Esophagus squamous epithelium (tissue), 5 donors: ENCODE results near the gene SLC39A10. TPM values are rescaled to one million over a fixed set of nuclear protein-coding genes. Genes with fewer than 3 reads are reported as not detected.
"Not testable (repeated sequence)": the region's sequence is repeated elsewhere in the genome, so short reads cannot be mapped to it uniquely, and the experiment has no call there.

Experiments used
- DNase-seq: peaks from one replicate; lab custom pipeline; 2025; lab: John Stamatoyannopoulos, UW
- H3K27ac ChIP-seq, 4 donors: fragments of 200-600 bp; sonication (generic); one replicate each; pipeline ENCODE4 v1.5.1; 2016 to 2019; ENCODE audit warnings: mild to moderate bottlenecking in 1 of 4
- H3K27me3 ChIP-seq, 4 donors: fragments of 200-600 bp; sonication (generic); 1 replicate in 3 of 4; 2 replicates in 1 of 4; pipeline versions ENCODE4 v1.5.1 to v1.6.0; 2017 to 2021; ENCODE audit warnings: antibody characterized with exemption in 1 of 4
- H3K36me3 ChIP-seq, 3 donors: fragments of 200-600 bp; sonication (generic); one replicate each; pipeline ENCODE4 v1.5.1; 2016 to 2019
- H3K4me1 ChIP-seq, 3 donors: fragments of 200-600 bp; sonication (generic); one replicate each; pipeline ENCODE4 v1.5.1; 2017 to 2019
- H3K4me3 ChIP-seq, 4 donors: fragments of 200-600 bp; sonication (generic); 1 replicate in 3 of 4; 2 replicates in 1 of 4; pipeline ENCODE4 v1.5.1; 2016 to 2019; ENCODE audit warnings: mild to moderate bottlenecking in 2 of 4, moderate library complexity in 1 of 4
- H3K9me3 ChIP-seq, 3 donors: fragments of 200-600 bp; sonication (generic); one replicate each; pipeline ENCODE4 v1.5.1; 2016 to 2019
- CTCF ChIP-seq, 6 experiments: fragments of 450-650 bp in 4 of 6; fragments of 200-600 bp in 2 of 6; sonication (generic) in 2 of 6; IDR thresholded peaks; one replicate each; pipeline ENCODE4 v1.5.1; 2016 to 2019; ENCODE audit warnings: antibody characterized with exemption in 6 of 6, mild to moderate bottlenecking in 4 of 6, moderate library complexity in 4 of 6
- POLR2A ChIP-seq, 4 donors: fragments of 450-650 bp; IDR thresholded peaks; one replicate each; pipeline ENCODE4 v1.6.1; 2017; ENCODE audit warnings: antibody characterized with exemption in 4 of 4, mild to moderate bottlenecking in 4 of 4, moderate library complexity in 3 of 4
- WGBS, 2 donors: methylation state at CpG; one replicate each; pipeline ENCODE4 v1.1.5; 2018; 5-methylcytosine and 5-hydroxymethylcytosine counted together
- intact Hi-C: fragments of 100-400 bp; cut with DNase I; formaldehyde crosslinking; loops from one replicate; pipeline ENCODE4 v1.15.0; 2022
- total RNA-seq, 4 donors: library from RNA; depleted of rRNA; stranded (reverse); fragments of >200 nt; gene quantifications; one replicate each; pipeline ENCODE4 v1.1.0, GENCODE V29; 2016
- donor health status: DM: yes; HTN: yes; CAD: no.

Gene SLC39A10
- total RNA-seq, 4 donors from 2014 or later = 2.0 to 15.3 (median 9.3) TPM

- no peak for DNase-seq
- Histone ChIP-seq H3K4me1 (peaks cover 0 to 4% (median 0%) of the 10 kb centered on the region in 3 donors), H3K36me3 (no peaks in the 10 kb centered on the region), H3K27me3 (peaks cover 0 to 35% (median 0%) of the 10 kb centered on the region in 4 donors), H3K27ac (no peak overlapping the region), H3K9me3 (no peaks in the 10 kb centered on the region), H3K4me3 (no peak overlapping the region)
- 94 to 96% methylated on average over 4 of the region's 4 CpGs for WGBS, 2 donors
- intact Hi-C loops = no loop called here
- TF ChIP-seq CTCF (IDR thresholded peaks at IDR 0.05) = no peak
- no peak for TF ChIP-seq POLR2A (IDR thresholded peaks at IDR 0.05)
Observed at GRCh38 chr2:195638750-195639149, 18.3 kb upstream of the SLC39A10 start.

GRCh38 chr2:195639238-195639858 lies 17.7 kb upstream of the SLC39A10 start:
- Histone ChIP-seq H3K27ac (no peak overlapping the region), H3K4me1 (peaks cover 0 to 4% (median 0%) of the 10 kb centered on the region in 3 donors), H3K36me3 (no peaks in the 10 kb centered on the region), H3K27me3 (peaks cover 0 to 35% (median 0%) of the 10 kb centered on the region in 4 donors), H3K4me3 (no peak overlapping the region), H3K9me3 (no peaks in the 10 kb centered on the region)
- 86 to 89% methylated on average over 7 of the region's 7 CpGs for whole genome bisulfite sequencing, 2 donors
- intact Hi-C loops = no loop called here
- DNase-seq = no peak
- TF ChIP-seq CTCF (IDR thresholded peaks at IDR 0.05) = no peak

- no peak overlapping the region for H3K4me3 ChIP-seq
- intact Hi-C loops = no loop called here
- no peak for DNase-seq
- no peaks in the 10 kb centered on the region for H3K36me3 ChIP-seq
- H3K27me3 ChIP-seq = peaks cover 0 to 35% (median 0%) of the 10 kb centered on the region in 4 donors
- no peak overlapping the region for H3K27ac ChIP-seq
- WGBS, 2 donors = 27 to 33% methylated on average over 1 of the region's 1 CpG
- no peaks in the 10 kb centered on the region for H3K9me3 ChIP-seq
- peaks cover 0 to 4% (median 0%) of the 10 kb centered on the region in 3 donors for H3K4me1 ChIP-seq
- TF ChIP-seq POLR2A (IDR thresholded peaks at IDR 0.05) = no peak
- no peak for TF ChIP-seq CTCF (IDR thresholded peaks at IDR 0.05)
Observed at GRCh38 chr2:195639959-195640358, 17.1 kb upstream of the SLC39A10 start.

- no peaks in the 10 kb centered on the region for H3K36me3 ChIP-seq
- intact Hi-C loops = no loop called here
- peaks cover 0 to 45% (median 0%) of the 10 kb centered on the region in 4 donors for H3K27me3 ChIP-seq
- no peak overlapping the region for H3K27ac ChIP-seq
- TF ChIP-seq CTCF (IDR thresholded peaks at IDR 0.05) (no peak), POLR2A (IDR thresholded peaks at IDR 0.05) (no peak)
- peaks cover 0 to 4% (median 0%) of the 10 kb centered on the region in 3 donors for H3K4me1 ChIP-seq
- no peaks in the 10 kb centered on the region for H3K9me3 ChIP-seq
- DNase-seq = no peak
- WGBS, 2 donors = 78% methylated on average over 5 of the region's 5 CpGs
- no peak overlapping the region for H3K4me3 ChIP-seq
Observed at GRCh38 chr2:195642027-195642678, 14.9 kb upstream of the SLC39A10 start.

GRCh38 chr2:195642679-195643068 lies 14.4 kb upstream of the SLC39A10 start:
- Histone ChIP-seq H3K27ac (no peak overlapping the region), H3K4me3 (no peak overlapping the region), H3K36me3 (no peaks in the 10 kb centered on the region), H3K9me3 (no peaks in the 10 kb centered on the region), H3K27me3 (peaks cover 0 to 45% (median 0%) of the 10 kb centered on the region in 4 donors), H3K4me1 (peaks cover 0 to 4% (median 0%) of the 10 kb centered on the region in 3 donors)
- 77 to 85% methylated on average over 1 of the region's 1 CpG for WGBS, 2 donors
- TF ChIP-seq CTCF (IDR thresholded peaks at IDR 0.05) = no peak
- TF ChIP-seq POLR2A (IDR thresholded peaks at IDR 0.05) = no peak
- intact Hi-C loops = no loop called here
- DNase-seq = no peak

GRCh38 chr2:195644708-195645107 lies 12.3 kb upstream of the SLC39A10 start:
- DNase-seq, H3K27ac ChIP-seq, H3K36me3 ChIP-seq, H3K4me3 ChIP-seq, H3K4me1 ChIP-seq, H3K9me3 ChIP-seq, intact Hi-C loops: not testable (repeated sequence)
- peaks cover 0 to 33% (median 0%) of the 10 kb centered on the region in 4 donors for H3K27me3 ChIP-seq
- WGBS, 2 donors = 90 to 92% methylated on average over 9 of the region's 9 CpGs
